Activated T-cell treated with anti-CD3 and anti-CD28 coated beads, Interleukin-2, amount 50 U/mL, for 4 hours (primary cell): ENCODE data around the gene PIGU. TPM values are rescaled to one million over a fixed set of nuclear protein-coding genes. Genes with fewer than 3 reads are reported as not detected.

Experiments used
- ATAC-seq, 2 donors: fragments of 200-7000 bp; cut with Tn5 transposase; one replicate each; pipeline ENCODE4 v1.10.0; 2021
- DNase-seq: peaks from one replicate; pipeline ENCODE4 v3.0.0-alpha.2; 2020
- H3K27me3 Mint-ChIP-seq: one replicate; pipeline ENCODE4 v1.8.0; 2021; ENCODE audit warnings: low read depth, mixed read lengths
- H3K36me3 Mint-ChIP-seq: one replicate; pipeline ENCODE4 v1.8.0; 2022; ENCODE audit warnings: mixed read lengths; ENCODE audit not compliant: insufficient read depth
- H3K4me1 Mint-ChIP-seq: one replicate; pipeline ENCODE4 v1.8.0; 2021; ENCODE audit warnings: low read depth, mixed read lengths
- H3K4me3 Mint-ChIP-seq: one replicate; pipeline ENCODE4 v1.8.0; 2021; ENCODE audit warnings: mild to moderate bottlenecking, moderate library complexity, mixed read lengths
- H3K9me3 Mint-ChIP-seq: one replicate; pipeline ENCODE4 v1.8.0; 2021; ENCODE audit warnings: mixed read lengths
- total RNA-seq, 3 donors: library from RNA; stranded (reverse); gene quantifications; one replicate each; pipeline ENCODE4 v1.2.1, GENCODE V29; 2021

The PIGU gene
- total RNA-seq, 3 donors from 2014 or later = 21.5 to 27.3 (median 25.0) TPM

- Mint-ChIP-seq H3K4me3 (no peak overlapping the region), H3K36me3 (peaks cover 29% of the 10 kb centered on the region), H3K4me1 (peaks cover 26% of the 10 kb centered on the region), H3K9me3 (no peaks in the 10 kb centered on the region), H3K27me3 (no peaks in the 10 kb centered on the region)
- DNase-seq = no peak
- no peak for ATAC-seq
These were observed 98.9 kb downstream of the PIGU start for GRCh38 chr20:34578025-34578424.

GRCh38 chr20:34577061-34577460, 99.8 kb downstream of the PIGU start:
- Mint-ChIP-seq H3K4me3 (no peak overlapping the region), H3K36me3 (peaks cover 31% of the 10 kb centered on the region), H3K9me3 (no peaks in the 10 kb centered on the region), H3K4me1 (peaks cover 25% of the 10 kb centered on the region), H3K27me3 (no peaks in the 10 kb centered on the region)
- ATAC-seq = no peak
- no peak for DNase-seq

DNA sequence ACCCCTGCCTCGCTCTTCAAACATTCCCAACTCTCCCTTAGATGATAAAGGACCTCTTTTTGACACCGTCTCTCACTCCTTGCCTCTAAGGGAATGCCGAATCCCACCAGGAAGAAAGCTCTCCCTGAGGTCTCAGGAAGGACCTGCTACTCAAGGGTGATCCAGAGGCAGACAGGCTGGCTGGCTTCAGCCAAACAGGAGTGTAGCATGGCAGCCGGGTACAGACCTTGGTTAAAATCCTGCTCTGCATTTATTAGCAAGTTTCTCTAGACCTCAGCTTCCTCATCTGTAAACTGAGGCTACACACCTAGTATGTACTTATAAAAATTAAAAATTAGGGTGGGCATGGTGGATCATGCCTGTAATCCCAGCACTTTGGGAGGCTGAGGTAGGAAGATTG, 101.1 kb downstream of the PIGU start:
- ATAC-seq (no peak), DNase-seq (no peak)
- Mint-ChIP-seq H3K4me1 (peaks cover 19% of the 10 kb centered on the region), H3K36me3 (peaks cover 26% of the 10 kb centered on the region), H3K9me3 (no peaks in the 10 kb centered on the region), H3K27me3 (no peaks in the 10 kb centered on the region), H3K4me3 (no peak overlapping the region)

- no peak for ATAC-seq
- DNase-seq = no peak
- H3K4me3 Mint-ChIP-seq = no peak overlapping the region
- H3K9me3 Mint-ChIP-seq = no peaks in the 10 kb centered on the region
- H3K36me3 Mint-ChIP-seq = peaks cover 23% of the 10 kb centered on the region
- no peaks in the 10 kb centered on the region for H3K27me3 Mint-ChIP-seq
- H3K4me1 Mint-ChIP-seq = peaks cover 14% of the 10 kb centered on the region
These were observed 101.6 kb downstream of the PIGU start for GRCh38 chr20:34575271-34575670.

- Mint-ChIP-seq H3K4me3 (no peak overlapping the region), H3K36me3 (peaks cover 21% of the 10 kb centered on the region), H3K9me3 (no peaks in the 10 kb centered on the region), H3K27me3 (no peaks in the 10 kb centered on the region), H3K4me1 (peaks cover 10% of the 10 kb centered on the region)
- ATAC-seq = no peak
- no peak for DNase-seq
These were observed 102.0 kb downstream of the PIGU start for GRCh38 chr20:34574861-34575260.

DNA sequence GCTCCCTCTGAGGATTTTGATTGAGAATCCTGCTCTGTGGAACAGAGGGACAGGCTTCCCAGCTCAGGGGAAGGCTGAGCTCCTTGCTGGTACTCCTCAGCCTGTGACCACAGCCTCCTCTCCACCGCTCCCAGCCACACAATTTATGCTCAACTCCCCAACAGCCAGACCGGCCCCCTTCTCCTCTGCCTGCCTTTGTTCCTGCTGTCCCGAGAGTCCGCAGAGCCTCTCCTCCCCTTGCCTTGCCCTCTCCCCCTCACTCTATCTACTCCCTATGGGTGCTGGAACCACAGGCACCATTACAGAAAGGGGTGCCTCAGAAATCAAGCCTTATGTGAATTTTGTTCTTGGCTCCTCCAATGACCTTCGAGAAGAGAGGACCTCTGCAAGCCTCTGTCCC, 102.5 kb downstream of the PIGU start:
- Mint-ChIP-seq H3K36me3 (peaks cover 21% of the 10 kb centered on the region), H3K4me3 (no peak overlapping the region), H3K9me3 (no peaks in the 10 kb centered on the region), H3K27me3 (no peaks in the 10 kb centered on the region), H3K4me1 (peaks cover 7% of the 10 kb centered on the region)
- ATAC-seq (no peak), DNase-seq (no peak)

DNA sequence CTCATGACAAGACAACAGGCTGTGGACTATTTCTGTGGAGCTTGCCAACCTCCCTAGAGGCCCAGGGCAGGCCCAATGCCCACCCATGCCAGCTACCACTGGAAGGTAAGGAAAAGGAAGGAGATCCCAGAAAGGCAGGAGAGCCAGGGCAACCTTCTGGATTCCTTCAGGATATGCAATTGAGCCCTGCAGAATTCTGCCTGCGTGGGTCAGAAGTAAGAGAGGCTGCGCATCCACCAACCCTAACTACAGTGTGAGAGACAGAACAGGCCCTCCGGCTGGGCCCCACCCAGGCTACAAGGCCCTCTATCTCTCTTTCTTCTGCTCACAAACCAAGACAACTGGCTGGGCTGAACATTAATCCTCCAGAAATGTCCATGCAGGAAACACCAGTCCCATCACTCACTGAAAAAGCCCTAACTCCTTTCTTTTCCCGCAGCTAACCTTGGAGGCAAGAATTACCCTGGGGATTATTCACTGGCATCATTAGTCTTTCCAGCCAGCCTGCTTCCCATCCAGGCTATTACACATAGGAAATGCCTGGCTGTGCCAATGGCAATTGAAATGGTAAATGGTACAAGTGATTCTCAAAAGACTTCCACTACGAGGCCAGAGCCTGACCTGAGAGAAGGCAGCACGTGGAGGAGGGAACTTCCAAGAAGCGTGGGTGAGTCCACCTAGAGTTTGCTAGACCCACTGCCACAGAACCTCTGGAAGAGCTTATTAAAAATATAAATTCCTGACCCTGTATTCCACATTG, 103.2 kb downstream of the PIGU start:
- ATAC-seq = no peak
- Mint-ChIP-seq H3K36me3 (peaks cover 21% of the 10 kb centered on the region), H3K9me3 (no peaks in the 10 kb centered on the region), H3K4me3 (no peak overlapping the region), H3K27me3 (no peaks in the 10 kb centered on the region), H3K4me1 (peaks cover 7% of the 10 kb centered on the region)
- no peak for DNase-seq

DNA sequence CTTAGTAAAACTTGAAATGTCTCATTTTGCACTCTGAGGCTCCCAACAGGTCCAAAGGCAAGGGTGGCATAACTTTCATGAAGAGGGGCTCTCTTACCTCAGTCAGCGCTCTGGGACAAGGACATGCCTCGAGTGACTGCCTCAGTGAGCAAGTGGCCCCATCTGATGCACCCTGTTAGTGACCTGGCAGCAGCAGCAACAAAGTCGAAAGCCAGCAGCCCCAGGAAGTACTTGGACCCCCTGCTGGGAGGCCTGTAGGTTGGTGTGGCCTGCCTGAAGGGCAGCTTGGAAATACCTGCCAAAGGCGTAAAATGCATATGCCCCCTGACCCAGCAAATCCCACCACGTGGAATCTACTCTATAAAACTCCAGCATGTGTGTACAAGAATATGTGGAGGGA, 105.1 kb downstream of the PIGU start:
- Mint-ChIP-seq H3K4me1 (peaks cover 7% of the 10 kb centered on the region), H3K36me3 (peaks cover 16% of the 10 kb centered on the region), H3K4me3 (no peak overlapping the region), H3K27me3 (no peaks in the 10 kb centered on the region), H3K9me3 (no peaks in the 10 kb centered on the region)
- ATAC-seq (no peak), DNase-seq (no peak)

DNA sequence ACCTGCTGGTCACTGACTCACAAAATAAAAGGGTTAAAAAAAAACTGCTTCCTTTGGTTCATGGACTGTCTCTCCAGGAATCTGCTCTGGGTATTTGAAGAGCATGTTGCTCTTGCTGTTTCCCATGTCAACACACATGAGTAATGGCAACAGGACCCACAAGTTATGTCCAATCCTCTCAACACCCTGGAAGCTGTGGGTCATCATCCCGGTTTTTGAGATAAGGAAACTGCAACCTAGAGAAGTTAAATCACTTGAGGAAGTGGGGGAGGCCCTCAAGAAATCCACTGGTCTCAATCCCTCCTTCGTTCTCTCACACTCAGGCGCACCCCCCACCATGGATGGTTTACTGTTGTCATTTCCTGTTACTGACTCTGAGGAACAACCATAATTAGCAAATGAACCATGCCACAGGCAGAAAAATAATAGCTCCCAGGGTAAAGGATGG, 106.0 kb downstream of the PIGU start:
- H3K4me1 Mint-ChIP-seq = peaks cover 7% of the 10 kb centered on the region
- no peak overlapping the region for H3K4me3 Mint-ChIP-seq
- no peak for ATAC-seq
- no peaks in the 10 kb centered on the region for H3K9me3 Mint-ChIP-seq
- H3K27me3 Mint-ChIP-seq = no peaks in the 10 kb centered on the region
- H3K36me3 Mint-ChIP-seq = peaks cover 16% of the 10 kb centered on the region
- DNase-seq = no peak

- Mint-ChIP-seq H3K36me3 (peaks cover 14% of the 10 kb centered on the region), H3K9me3 (no peaks in the 10 kb centered on the region), H3K4me3 (no peak overlapping the region), H3K27me3 (no peaks in the 10 kb centered on the region), H3K4me1 (peaks cover 7% of the 10 kb centered on the region)
- no peak for ATAC-seq
- no peak for DNase-seq
These were observed 107.3 kb downstream of the PIGU start for GRCh38 chr20:34569598-34569997.

GRCh38 chr20:34567892-34568865, 108.7 kb downstream of the PIGU start:
- no peaks in the 10 kb centered on the region for H3K27me3 Mint-ChIP-seq
- H3K9me3 Mint-ChIP-seq = no peaks in the 10 kb centered on the region
- no peak overlapping the region for H3K4me3 Mint-ChIP-seq
- ATAC-seq = no peak
- peaks cover 5% of the 10 kb centered on the region for H3K36me3 Mint-ChIP-seq
- H3K4me1 Mint-ChIP-seq = peaks cover 7% of the 10 kb centered on the region
- no peak for DNase-seq

DNA sequence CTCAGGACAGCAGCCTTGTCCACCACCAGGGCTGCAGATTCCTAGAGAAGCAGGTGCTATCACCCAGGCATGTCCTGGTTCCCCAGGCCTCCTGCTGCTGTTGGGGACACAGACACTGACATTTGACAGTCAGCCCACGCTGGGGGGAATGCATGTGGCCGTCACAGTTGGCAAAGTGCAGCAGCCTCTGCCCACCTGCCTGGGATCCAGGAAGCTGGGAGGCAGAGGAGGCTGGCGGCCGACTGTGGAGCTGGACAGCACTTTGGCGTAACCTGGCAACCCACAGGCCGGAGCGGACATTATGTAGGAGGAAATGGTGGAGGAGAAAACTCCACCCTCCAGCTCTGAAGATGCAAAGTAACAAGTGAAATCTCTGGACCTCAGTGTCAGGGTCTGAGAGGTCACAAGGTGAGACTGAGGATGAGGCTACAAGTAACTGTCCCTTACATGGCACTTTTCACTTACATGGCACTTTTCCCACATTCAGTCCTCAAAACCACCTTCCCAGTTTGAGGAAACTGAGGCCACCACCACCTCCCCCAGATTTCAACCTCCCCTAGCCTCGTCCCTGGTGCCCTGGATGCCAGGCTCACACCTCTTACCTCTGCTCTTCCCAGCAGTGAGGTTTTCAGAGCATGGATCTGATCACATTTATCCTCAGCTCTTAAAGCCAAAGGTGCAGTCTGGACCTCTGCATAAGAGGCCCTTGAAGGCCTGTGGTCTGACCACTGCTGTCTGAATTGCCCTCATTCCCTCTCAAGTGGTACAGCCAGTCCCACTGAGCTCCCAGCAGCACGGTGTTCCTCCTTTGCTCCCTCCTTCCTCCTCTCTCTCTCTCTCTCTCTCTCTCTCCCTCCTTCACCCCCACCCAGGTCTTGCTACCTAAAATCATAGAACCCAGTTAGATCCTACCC, 109.7 kb downstream of the PIGU start:
- Mint-ChIP-seq H3K4me3 (no peak overlapping the region), H3K36me3 (peaks cover 3% of the 10 kb centered on the region), H3K4me1 (peaks cover 7% of the 10 kb centered on the region), H3K27me3 (no peaks in the 10 kb centered on the region), H3K9me3 (no peaks in the 10 kb centered on the region)
- ATAC-seq (no peak), DNase-seq (no peak)

DNA sequence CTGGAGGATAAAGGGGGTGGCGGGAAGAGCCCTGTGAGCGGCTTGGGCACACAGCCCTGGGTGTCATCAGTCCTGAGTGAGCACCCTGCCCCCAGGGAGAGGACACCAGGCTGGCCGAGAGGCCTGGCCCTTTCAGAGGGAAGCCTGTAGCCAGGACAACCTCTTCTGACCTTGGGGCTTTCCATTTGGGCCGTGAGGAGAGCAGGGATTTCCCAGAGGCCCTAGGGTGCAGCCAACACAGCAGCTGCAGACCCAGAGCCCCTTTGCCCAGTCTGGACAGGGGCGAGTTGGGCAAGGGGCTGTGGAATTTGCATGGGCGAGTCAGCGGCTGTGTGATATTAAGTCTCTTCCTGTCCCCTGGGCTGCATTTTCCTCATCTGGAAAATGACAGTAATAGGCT, 112.1 kb downstream of the PIGU start:
- Mint-ChIP-seq H3K4me3 (no peak overlapping the region), H3K36me3 (peaks cover 3% of the 10 kb centered on the region), H3K4me1 (no peaks in the 10 kb centered on the region), H3K27me3 (no peaks in the 10 kb centered on the region), H3K9me3 (no peaks in the 10 kb centered on the region)
- ATAC-seq (no peak), DNase-seq (no peak)

GRCh38 chr20:34562641-34563040, 114.3 kb downstream of the PIGU start:
- DNase-seq (no peak), ATAC-seq (no peak)
- Mint-ChIP-seq H3K36me3 (peaks cover 3% of the 10 kb centered on the region), H3K4me3 (no peak overlapping the region), H3K9me3 (no peaks in the 10 kb centered on the region), H3K4me1 (peaks cover 7% of the 10 kb centered on the region), H3K27me3 (no peaks in the 10 kb centered on the region)
